ENCODE measurements around the gene HINFP.

DNA sequence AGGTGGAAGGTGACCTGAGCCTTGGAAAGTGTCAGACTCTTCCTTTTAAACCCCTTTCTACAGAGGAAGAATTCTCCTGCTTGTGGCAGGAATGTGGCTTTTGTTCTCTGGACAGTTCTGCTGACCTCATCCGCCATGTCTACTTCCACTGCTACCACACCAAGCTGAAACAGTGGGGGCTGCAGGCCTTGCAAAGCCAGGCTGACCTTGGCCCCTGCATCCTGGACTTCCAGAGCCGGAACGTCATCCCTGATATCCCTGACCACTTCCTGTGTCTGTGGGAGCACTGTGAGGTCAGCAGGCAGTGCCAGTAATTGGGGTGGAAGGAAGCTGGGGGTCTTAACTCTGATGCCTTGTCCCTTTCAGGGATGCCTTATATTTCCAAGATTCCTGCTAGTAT is 9.3 kb downstream of the HINFP start:
- TF ChIP-seq, protein P1, sequence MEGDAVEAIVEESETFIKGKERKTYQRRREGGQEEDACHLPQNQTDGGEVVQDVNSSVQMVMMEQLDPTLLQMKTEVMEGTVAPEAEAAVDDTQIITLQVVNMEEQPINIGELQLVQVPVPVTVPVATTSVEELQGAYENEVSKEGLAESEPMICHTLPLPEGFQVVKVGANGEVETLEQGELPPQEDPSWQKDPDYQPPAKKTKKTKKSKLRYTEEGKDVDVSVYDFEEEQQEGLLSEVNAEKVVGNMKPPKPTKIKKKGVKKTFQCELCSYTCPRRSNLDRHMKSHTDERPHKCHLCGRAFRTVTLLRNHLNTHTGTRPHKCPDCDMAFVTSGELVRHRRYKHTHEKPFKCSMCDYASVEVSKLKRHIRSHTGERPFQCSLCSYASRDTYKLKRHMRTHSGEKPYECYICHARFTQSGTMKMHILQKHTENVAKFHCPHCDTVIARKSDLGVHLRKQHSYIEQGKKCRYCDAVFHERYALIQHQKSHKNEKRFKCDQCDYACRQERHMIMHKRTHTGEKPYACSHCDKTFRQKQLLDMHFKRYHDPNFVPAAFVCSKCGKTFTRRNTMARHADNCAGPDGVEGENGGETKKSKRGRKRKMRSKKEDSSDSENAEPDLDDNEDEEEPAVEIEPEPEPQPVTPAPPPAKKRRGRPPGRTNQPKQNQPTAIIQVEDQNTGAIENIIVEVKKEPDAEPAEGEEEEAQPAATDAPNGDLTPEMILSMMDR (conservative IDR thresholded peaks at IDR 0.05): no peak
- no peak for TF ChIP-seq ZFX (IDR thresholded peaks at IDR 0.05)

Measured in C4-2B (cell line).